GM23338 (cell line): ENCODE measurements around the gene INTS2. TPM values are rescaled to one million over a fixed set of nuclear protein-coding genes. Genes with fewer than 3 reads are reported as not detected.

Experiments used
- ATAC-seq: fragments of 200-7000 bp; cut with Tn5 transposase; 3 replicates; pipeline ENCODE4 v1.9.1; 2020
- DNase-seq: peaks from one replicate; pipeline ENCODE4 v3.0.0-alpha.2; 2015; ENCODE audit warnings: low spot score
- H2AFZ ChIP-seq: fragments of 200-600 bp; sonication (generic); 2 replicates; pipeline ENCODE4 v1.8.0; 2016; ENCODE audit warnings: antibody characterized with exemption, mild to moderate bottlenecking, moderate library complexity
- H3F3A ChIP-seq: fragments of 200-600 bp; sonication (generic); replicated peaks from 2 replicates; pipeline ENCODE4 v1.8.0; 2017; ENCODE audit warnings: antibody characterized with exemption, mixed run types, low read depth
- H3K27ac ChIP-seq: fragments of 200-600 bp; sonication (generic); 2 replicates; pipeline ENCODE4 v1.6.1; 2016; ENCODE audit warnings: low read depth
- H3K27me3 ChIP-seq: fragments of 200-600 bp; sonication (generic); 2 replicates; pipeline ENCODE4 v1.8.0; 2016; ENCODE audit warnings: mild to moderate bottlenecking, mixed run types, moderate library complexity; ENCODE audit not compliant: insufficient read depth
- H3K36me3 ChIP-seq: fragments of 200-600 bp; sonication (generic); 2 replicates; pipeline ENCODE4 v1.8.0; 2016; ENCODE audit warnings: mild to moderate bottlenecking; ENCODE audit not compliant: insufficient read depth
- H3K4me1 ChIP-seq: fragments of 200-600 bp; sonication (generic); 2 replicates; pipeline ENCODE4 v1.8.0; 2016; ENCODE audit warnings: mild to moderate bottlenecking, moderate library complexity; ENCODE audit not compliant: insufficient read depth
- H3K4me2 ChIP-seq: fragments of 200-600 bp; sonication (generic); 2 replicates; pipeline ENCODE4 v1.7.1; 2017; ENCODE audit warnings: mixed run types
- H3K4me3 ChIP-seq: fragments of 200-600 bp; sonication (generic); 2 replicates; pipeline ENCODE4 v1.6.1; 2016; ENCODE audit warnings: mixed run types
- H3K79me2 ChIP-seq: fragments of 200-600 bp; sonication (generic); replicated peaks from 2 replicates; pipeline ENCODE4 v1.8.0; 2017; ENCODE audit warnings: mild to moderate bottlenecking; ENCODE audit not compliant: insufficient read depth
- H3K9me2 ChIP-seq: fragments of 200-600 bp; sonication (generic); 2 replicates; pipeline ENCODE4 v1.8.0; 2017; ENCODE audit not compliant: insufficient read depth
- H4K20me1 ChIP-seq: fragments of 200-600 bp; sonication (generic); replicated peaks from 2 replicates; pipeline ENCODE4 v1.8.0; 2017; ENCODE audit warnings: mild to moderate bottlenecking; ENCODE audit not compliant: insufficient read depth
- H3K27ac Mint-ChIP-seq: 2 replicates; pipeline ENCODE4 v1.8.0; 2020; ENCODE audit warnings: inconsistent platforms, mild to moderate bottlenecking, moderate library complexity, mixed read lengths
- H3K27me3 Mint-ChIP-seq: 3 replicates; pipeline ENCODE4 v1.8.0; 2022; ENCODE audit warnings: low read depth, mild to moderate bottlenecking, moderate library complexity, mixed read lengths, inconsistent platforms; ENCODE audit not compliant: insufficient read depth, poor library complexity
- H3K36me3 Mint-ChIP-seq: 3 replicates; pipeline ENCODE4 v1.8.0; 2021; ENCODE audit warnings: low read depth, mild to moderate bottlenecking, inconsistent platforms, moderate library complexity, mixed read lengths
- H3K4me1 Mint-ChIP-seq: 3 replicates; pipeline ENCODE4 v1.8.0; 2020; ENCODE audit warnings: mild to moderate bottlenecking, inconsistent platforms, mixed read lengths
- H3K4me3 Mint-ChIP-seq: 3 replicates; pipeline ENCODE4 v1.8.0; 2021; ENCODE audit warnings: moderate library complexity, mild to moderate bottlenecking, inconsistent platforms, mixed read lengths
- H3K9me3 Mint-ChIP-seq: 3 replicates; pipeline ENCODE4 v1.8.0; 2020; ENCODE audit warnings: moderate library complexity, mild to moderate bottlenecking, inconsistent platforms, mixed read lengths
- CREB1 ChIP-seq: fragments of 250-450 bp; sonication (Bioruptor Pico); IDR thresholded peaks from 2 replicates; pipeline ENCODE4 v1.5.0; 2020; ENCODE audit warnings: low read depth, mild to moderate bottlenecking, moderate library complexity
- CTCF ChIP-seq, 2 experiments: fragments of 200-600 bp in 1 of 2; sonication (generic) in 1 of 2; conservative IDR thresholded peaks; 2 replicates each; pipeline versions ENCODE4 v1.5.1 to v1.6.1; 2016 to 2017; ENCODE audit warnings: antibody characterized with exemption in 2 of 2, low read depth in 2 of 2, mild to moderate bottlenecking in 2 of 2, moderate library complexity in 1 of 2
- ETS1 ChIP-seq: IDR thresholded peaks from 2 replicates; pipeline ENCODE4 v1.6.1; 2016; ENCODE audit warnings: antibody characterized with exemption
- EZH2 ChIP-seq: fragments of 200-600 bp; sonication (generic); IDR thresholded peaks from one replicate; pipeline ENCODE4 v1.8.0; 2017; ENCODE audit warnings: antibody characterized with exemption, mild to moderate bottlenecking, low read depth; ENCODE audit not compliant: unreplicated experiment
- EZH2phosphoT487 ChIP-seq: fragments of 200-600 bp; sonication (generic); IDR thresholded peaks from one replicate; pipeline ENCODE4 v1.8.1; 2018; ENCODE audit warnings: antibody characterized with exemption; ENCODE audit not compliant: unreplicated experiment
- NANOG ChIP-seq: IDR thresholded peaks from 2 replicates; pipeline ENCODE4 v1.6.1; 2016; ENCODE audit warnings: antibody characterized with exemption, borderline replicate concordance
- POLR2AphosphoS5 ChIP-seq: IDR thresholded peaks from 2 replicates; pipeline ENCODE4 v1.6.1; 2016; ENCODE audit warnings: antibody characterized with exemption, low read depth
- STAT1 ChIP-seq: IDR thresholded peaks from one replicate; pipeline ENCODE4 v1.6.1; 2016; ENCODE audit warnings: antibody characterized with exemption; ENCODE audit not compliant: unreplicated experiment
- ZNF114 ChIP-seq: fragments of 250-450 bp; sonication (Bioruptor Pico); IDR thresholded peaks from 2 replicates; pipeline ENCODE4 v1.5.0; 2020; ENCODE audit warnings: mild to moderate bottlenecking, moderate library complexity
- ZNF331 ChIP-seq: fragments of 250-450 bp; sonication (Bioruptor Pico); IDR thresholded peaks from 2 replicates; pipeline ENCODE4 v1.5.0; 2020; ENCODE audit warnings: low read depth, mild to moderate bottlenecking, moderate library complexity
- ZNF462 ChIP-seq: fragments of 250-450 bp; sonication (Bioruptor Pico); IDR thresholded peaks from 2 replicates; pipeline ENCODE4 v1.5.0; 2020; ENCODE audit warnings: mild to moderate bottlenecking, moderate library complexity
- polyA plus RNA-seq: library from polyadenylated mRNA; unstranded; fragments of >200 nt; fragmentation: Nextera tagmentation; extraction: Ambion mirVana; gene quantifications from 2 replicates; pipeline ENCODE4 v1.2.1, GENCODE V29; 2016
- total RNA-seq: library from RNA; depleted of rRNA; stranded (reverse); fragments of >200 nt; shearing (Covaris generic); gene quantifications from 2 replicates; pipeline ENCODE4 v1.2.3, GENCODE V29; 2014

INTS2 gene
- total and polyA plus RNA-seq, 2 experiments from 2014 or later, result 5.9 to 31.6 TPM

- Mint-ChIP-seq H3K4me3 (no peak overlapping the region), H3K27ac (no peak overlapping the region), H3K27me3 (no peaks in the 10 kb centered on the region), H3K4me1 (no peaks in the 10 kb centered on the region), H3K36me3 (peaks cover 40% of the 10 kb centered on the region), H3K9me3 (no peaks in the 10 kb centered on the region)
- Histone ChIP-seq H3K4me1 (no peaks in the 10 kb centered on the region), H3K27me3 (no peaks in the 10 kb centered on the region), H3K79me2 (no peaks in the 10 kb centered on the region), H3K27ac (no peak overlapping the region), H4K20me1 (no peaks in the 10 kb centered on the region), H3K4me3 (no peak overlapping the region), H2AFZ (no peak overlapping the region), H3F3A (no peaks in the 10 kb centered on the region), H3K9me2 (no peaks in the 10 kb centered on the region), H3K36me3 (peaks cover 17% of the 10 kb centered on the region; the same call in 1 of the 2 replicates), H3K4me2 (no peak overlapping the region)
- ATAC-seq, result no peak
- TF ChIP-seq ZNF331 (CRISPR knock-in tag), result no peak
- no peak for TF ChIP-seq CTCF (conservative IDR thresholded peaks at IDR 0.05; ENCODE audit: low read depth in 2 of 2)
- no peak for DNase-seq
Measured at GRCh38 chr17:61848896-61849295, 78.9 kb downstream of the INTS2 start.

GRCh38 chr17:61848247-61848646 lies 79.5 kb downstream of the INTS2 start:
- no peak for ATAC-seq
- no peak overlapping the region for H3K4me3 ChIP-seq
- H3K27me3 Mint-ChIP-seq, result no peaks in the 10 kb centered on the region
- H3K27me3 ChIP-seq, result no peaks in the 10 kb centered on the region
- H3K4me1 ChIP-seq, result no peaks in the 10 kb centered on the region
- H3K79me2 ChIP-seq, result no peaks in the 10 kb centered on the region
- no peak overlapping the region for H3K4me2 ChIP-seq
- H3K36me3 Mint-ChIP-seq, result peaks cover 40% of the 10 kb centered on the region
- H3K9me2 ChIP-seq, result no peaks in the 10 kb centered on the region
- H3K4me3 Mint-ChIP-seq, result no peak overlapping the region
- peaks cover 17% of the 10 kb centered on the region; the same call in 1 of the 2 replicates for H3K36me3 ChIP-seq
- no peak overlapping the region for H3K27ac ChIP-seq
- no peaks in the 10 kb centered on the region for H3F3A ChIP-seq
- no peak for DNase-seq
- H3K27ac Mint-ChIP-seq, result no peak overlapping the region
- no peaks in the 10 kb centered on the region for H3K4me1 Mint-ChIP-seq
- H4K20me1 ChIP-seq, result no peaks in the 10 kb centered on the region
- no peaks in the 10 kb centered on the region for H3K9me3 Mint-ChIP-seq
- no peak overlapping the region for H2AFZ ChIP-seq
- TF ChIP-seq STAT1 (no peak), ZNF462 (CRISPR knock-in tag) (no peak), EZH2phosphoT487 (no peak), ETS1 (no peak), ZNF331 (CRISPR knock-in tag) (no peak), NANOG (no peak), ZNF114 (CRISPR knock-in tag) (no peak), POLR2AphosphoS5 (no peak), CREB1 (no peak), EZH2 (no peak)
